Ishikawa (cell line): ENCODE results near the gene G6PC2.

Source experiments
- CEBPB ChIP-seq: IDR thresholded peaks from 2 replicates; pipeline ENCODE4 v1.6.1; 2012
- EGR1 ChIP-seq: IDR thresholded peaks from 2 replicates; pipeline ENCODE4 v1.6.1; 2012
- MAX ChIP-seq: IDR thresholded peaks from 2 replicates; pipeline ENCODE4 v1.6.1; 2012
- TAF1 ChIP-seq: IDR thresholded peaks from 2 replicates; pipeline ENCODE4 v1.6.1; 2012; ENCODE audit warnings: low read depth, mild to moderate bottlenecking
- USF1 ChIP-seq: IDR thresholded peaks from 2 replicates; pipeline ENCODE4 v1.6.1; 2012

- no peak for TF ChIP-seq CEBPB
- TF ChIP-seq USF1: no peak
- no peak for TF ChIP-seq MAX
- TF ChIP-seq EGR1: no peak
- no peak for TF ChIP-seq TAF1
Measured at GRCh38 chr2:168951871-168952270, 50.8 kb downstream of the G6PC2 start.
